Stimulated activated CD8-positive, alpha-beta memory T cell treated with anti-CD3 and anti-CD28 coated beads, Interleukin-4, amount 100 ng/mL, for 48 hours (primary cell): Measurements from ENCODE around the gene TPRG1L.

Source experiments
- DNase-seq: peaks from one replicate; pipeline ENCODE4 v3.0.0-alpha.2; 2020

Gene TPRG1L

DNA sequence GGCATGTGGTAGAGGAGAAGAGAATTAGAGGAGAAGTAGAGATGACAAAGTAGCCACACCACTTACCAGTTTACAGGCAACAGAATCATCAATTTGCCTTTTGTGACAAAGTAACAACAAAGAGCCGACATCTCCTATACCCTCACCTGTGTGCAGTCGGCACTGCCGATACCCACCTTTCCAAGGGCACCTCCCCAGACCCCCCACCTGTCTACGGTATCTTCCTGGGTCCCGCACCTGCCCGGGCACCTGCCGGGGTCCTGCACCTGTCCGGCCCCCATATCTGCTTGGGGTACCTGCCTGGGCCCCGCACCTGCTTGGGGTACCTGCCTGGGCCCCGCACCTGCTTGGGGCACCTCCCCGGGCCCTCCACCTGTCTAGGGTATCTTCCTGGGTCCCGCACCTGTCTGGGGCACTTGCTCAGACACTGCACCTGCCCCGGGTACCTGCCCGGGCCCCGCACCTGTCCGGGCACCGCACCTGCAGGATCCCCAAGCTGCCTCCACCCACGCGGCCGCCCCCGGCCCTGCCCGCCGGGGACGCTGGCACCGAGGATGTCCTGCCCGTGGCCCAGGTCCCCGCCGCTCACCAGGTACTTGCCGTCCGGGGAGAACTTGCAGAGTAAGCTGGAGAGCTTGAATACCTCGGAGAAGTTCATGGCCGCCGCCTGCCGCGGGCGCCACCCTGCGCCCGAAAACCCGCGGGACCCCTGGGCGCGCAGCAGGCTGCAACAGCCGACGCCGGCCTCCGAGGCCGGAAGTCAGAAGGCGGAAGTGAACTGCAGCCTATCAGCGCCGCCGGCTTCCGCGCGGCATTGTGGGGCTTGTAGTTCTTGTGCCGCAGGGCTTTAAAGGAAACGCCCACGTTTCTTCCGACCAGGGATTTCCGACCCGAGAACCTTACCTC is 24.8 kb downstream of the TPRG1L start, which contains the start of gene WRAP73:
TSS of gene WRAP73 (minus strand) at position 762 of the 906 bp plus-strand sequence. CDS start at position 658, 104 bp downstream.
- peak; percentile 91 for DNase-seq

- no peak for DNase-seq
Observed at GRCh38 chr1:3650248-3651025, 25.6 kb downstream of the TPRG1L start.

- no peak for DNase-seq
Observed at GRCh38 chr1:3651026-3651929, 26.5 kb downstream of the TPRG1L start.

DNA sequence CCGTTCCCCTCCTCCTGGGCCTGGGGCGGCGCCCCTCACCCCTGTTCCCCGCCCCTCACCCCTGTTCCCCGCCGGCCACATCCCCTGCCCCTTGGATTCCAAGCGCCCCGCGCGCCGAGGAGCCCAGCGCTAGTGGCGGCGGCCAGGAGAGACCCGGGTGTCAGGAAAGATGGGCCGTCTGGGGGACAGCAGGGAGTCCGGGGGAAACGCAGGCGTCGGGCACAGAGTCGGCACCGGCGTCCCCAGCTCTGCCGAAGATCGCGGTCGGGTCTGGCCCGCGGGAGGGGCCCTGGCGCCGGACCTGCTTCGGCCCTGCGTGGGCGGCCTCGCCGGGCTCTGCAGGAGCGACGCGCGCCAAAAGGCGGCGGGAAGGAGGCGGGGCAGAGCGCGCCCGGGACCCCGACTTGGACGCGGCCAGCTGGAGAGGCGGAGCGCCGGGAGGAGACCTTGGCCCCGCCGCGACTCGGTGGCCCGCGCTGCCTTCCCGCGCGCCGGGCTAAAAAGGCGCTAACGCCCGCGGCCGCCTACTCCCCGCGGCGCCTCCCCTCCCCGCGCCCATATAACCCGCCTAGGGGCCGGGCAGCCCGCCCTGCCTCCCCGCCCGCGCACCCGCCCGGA is 27.2 kb downstream of the TPRG1L start, which contains the start of gene TP73:
TSS of gene TP73 (plus strand) at position 587 of the 618 bp plus-strand sequence. CDS start 29,850 bp downstream, outside the sequence.
- no peak for DNase-seq

- DNase-seq: no peak
Observed at GRCh38 chr1:3652548-3653285, 27.9 kb downstream of the TPRG1L start.

DNA sequence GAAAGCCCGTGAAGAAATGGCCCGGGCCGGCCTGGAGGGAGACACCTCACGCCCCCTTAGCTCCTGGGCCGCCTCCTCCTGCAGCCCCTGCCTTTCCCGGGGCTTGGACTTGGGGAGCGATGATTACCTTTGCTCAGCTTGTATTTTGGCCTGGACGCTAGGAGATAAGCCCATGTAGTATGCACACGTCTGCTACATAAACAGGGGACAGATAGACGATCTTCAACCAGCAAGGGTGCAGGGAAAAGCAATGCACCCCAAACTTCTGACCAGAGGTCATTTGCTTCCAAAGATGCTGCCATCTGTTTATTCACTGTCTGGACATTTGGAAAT is 28.4 kb downstream of the TPRG1L start:
- DNase-seq: no peak

GRCh38 chr1:3654549-3655281 is 29.9 kb downstream of the TPRG1L start:
- DNase-seq: no peak

GRCh38 chr1:3656450-3657095 is 31.8 kb downstream of the TPRG1L start:
- peak; percentile 43 for DNase-seq

DNA sequence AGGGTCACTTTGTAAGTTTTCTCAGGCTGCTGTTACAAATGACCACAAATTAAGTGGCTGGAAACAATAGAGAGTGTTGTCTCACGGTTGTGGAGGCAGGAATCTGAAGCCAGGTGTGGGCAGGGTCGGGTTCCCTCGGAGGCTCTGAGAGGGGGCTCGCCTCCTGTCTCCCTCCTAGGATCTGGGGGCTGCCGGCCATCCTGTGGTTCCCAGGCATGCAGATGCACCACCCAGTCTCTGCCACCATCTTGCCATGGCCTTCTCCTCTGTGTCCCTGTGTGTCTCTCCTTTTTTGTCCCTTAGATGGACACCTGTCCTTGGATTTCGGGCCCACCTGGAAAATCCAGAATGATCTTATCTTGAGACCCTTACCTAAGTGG is 32.3 kb downstream of the TPRG1L start:
- DNase-seq: no peak

GRCh38 chr1:3657578-3658230 is 32.9 kb downstream of the TPRG1L start:
- DNase-seq: no peak

DNA sequence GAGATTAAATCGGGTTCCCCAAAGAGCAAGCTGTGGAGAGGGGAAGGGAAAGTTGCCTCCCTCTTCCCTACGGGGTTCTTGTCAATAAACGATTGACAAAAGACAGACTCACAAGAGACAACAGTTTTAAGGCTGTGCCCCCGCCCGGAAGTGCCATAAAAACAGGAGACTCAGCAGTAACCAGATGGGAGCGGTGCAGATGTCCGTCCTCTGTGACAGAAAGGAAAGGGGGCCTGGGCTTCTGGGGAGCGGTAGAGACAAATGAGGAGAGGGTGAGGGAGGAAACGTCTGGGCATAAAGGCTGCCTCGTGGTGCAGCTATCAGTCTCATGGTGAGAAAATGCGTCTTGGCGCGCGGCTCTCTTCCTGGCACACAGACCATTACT is 33.4 kb downstream of the TPRG1L start:
- DNase-seq: no peak

- DNase-seq: no peak
Observed at GRCh38 chr1:3659093-3659492, 34.3 kb downstream of the TPRG1L start.

DNA sequence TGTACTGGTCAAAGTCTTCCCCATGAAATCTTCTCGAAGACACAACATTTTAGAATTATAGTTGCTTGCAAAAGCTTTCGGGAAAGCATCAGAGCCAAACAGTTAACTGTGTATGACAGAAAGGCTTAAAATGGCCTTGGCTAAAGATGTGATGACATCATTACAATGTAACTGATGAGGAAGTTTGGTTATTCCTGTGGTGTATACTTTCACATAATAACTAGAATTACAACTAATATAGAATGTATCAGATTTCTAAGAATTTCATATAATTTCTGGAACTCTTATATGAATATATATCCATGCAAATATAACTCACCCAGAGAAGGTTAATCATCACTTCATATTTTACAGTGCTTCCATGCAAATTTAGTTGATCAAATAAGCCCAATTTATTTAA is 35.9 kb downstream of the TPRG1L start:
- DNase-seq: no peak

- no peak for DNase-seq
Observed at GRCh38 chr1:3661631-3662030, 36.8 kb downstream of the TPRG1L start.

DNA sequence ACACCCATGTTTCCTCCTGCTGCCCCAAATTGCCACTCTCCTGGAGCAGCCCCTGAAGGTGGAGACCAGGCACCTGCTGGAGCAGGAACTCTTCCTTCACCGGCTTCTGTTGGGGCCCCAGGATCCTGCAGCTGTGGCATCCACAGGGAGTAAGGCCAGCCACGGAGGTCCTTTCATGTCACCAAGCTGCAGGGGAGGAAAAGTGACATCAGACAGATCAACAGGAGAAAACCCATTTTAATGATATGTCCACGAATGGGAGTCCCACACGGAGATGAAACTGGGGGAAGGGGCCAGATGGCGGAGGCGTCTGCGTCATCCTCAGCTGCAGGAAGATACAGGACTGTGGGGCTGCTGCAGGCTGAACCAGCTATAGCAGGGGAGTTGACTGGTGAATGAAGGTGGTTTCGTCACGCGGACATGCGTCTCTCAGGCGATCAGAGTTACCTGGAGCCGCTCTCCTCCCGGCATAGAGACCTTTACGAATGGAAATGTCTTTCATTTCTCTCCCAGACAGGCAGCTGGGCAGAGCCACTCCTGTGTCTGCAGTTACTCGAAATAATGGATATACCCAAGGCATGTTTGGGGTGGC is 37.4 kb downstream of the TPRG1L start:
- DNase-seq: no peak

DNA sequence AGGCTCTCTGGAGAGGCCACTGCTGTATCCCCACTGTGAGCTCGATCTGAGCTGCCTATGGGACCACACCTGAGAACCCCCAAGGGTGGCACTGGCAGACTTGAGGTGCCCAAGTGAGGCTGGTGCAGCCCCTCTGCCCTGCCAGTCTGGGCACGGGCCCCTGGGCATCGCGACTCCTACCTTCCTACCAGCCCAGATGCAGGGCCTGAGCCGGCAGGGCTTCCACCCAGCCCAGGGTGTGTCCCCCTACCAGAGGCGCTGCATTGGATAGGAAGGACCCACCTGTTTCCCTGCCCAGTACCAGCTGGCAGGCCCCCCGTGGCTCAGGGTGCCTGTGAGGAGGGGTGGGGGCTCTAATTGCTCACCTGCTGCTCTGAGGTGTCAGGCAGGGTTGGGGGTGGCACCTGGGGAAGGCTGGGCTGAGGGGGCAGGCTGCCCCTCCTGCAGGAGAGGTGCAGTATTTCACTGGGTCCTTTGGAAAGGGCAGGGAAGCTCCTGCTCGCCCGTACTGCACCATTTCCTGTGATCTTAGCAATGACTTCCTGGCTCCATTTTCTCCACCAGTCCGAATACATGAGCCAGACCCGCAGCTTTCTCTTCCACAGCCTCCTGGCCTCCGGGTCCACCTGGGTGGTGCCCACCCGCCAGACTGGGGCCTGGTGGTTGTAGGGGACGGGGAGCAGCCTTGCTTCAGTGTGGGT is 39.3 kb downstream of the TPRG1L start:
- DNase-seq: no peak

- DNase-seq: no peak
Observed at GRCh38 chr1:3664700-3665375, 40.0 kb downstream of the TPRG1L start.

GRCh38 chr1:3668148-3668547 is 43.3 kb downstream of the TPRG1L start:
- DNase-seq: no peak
